DOHH2 (cell line): ENCODE data around the gene PADI4.

Experiments used
- EZH2phosphoT487 ChIP-seq: fragments of 200-600 bp; sonication (generic); IDR thresholded peaks from 2 replicates; pipeline ENCODE4 v1.6.1; 2017; ENCODE audit warnings: borderline replicate concordance, mild to moderate bottlenecking, antibody characterized with exemption, low read length, moderate library complexity, mixed read lengths
- TF ChIP-seq, protein P1 (sequence below): fragments of 200-600 bp; sonication (generic); IDR thresholded peaks from one replicate; pipeline ENCODE4 v1.5.1; 2014; ENCODE audit warnings: antibody characterized with exemption, mild to moderate bottlenecking, low read depth, low read length; ENCODE audit not compliant: poor library complexity, severe bottlenecking

- TF ChIP-seq, protein P1, sequence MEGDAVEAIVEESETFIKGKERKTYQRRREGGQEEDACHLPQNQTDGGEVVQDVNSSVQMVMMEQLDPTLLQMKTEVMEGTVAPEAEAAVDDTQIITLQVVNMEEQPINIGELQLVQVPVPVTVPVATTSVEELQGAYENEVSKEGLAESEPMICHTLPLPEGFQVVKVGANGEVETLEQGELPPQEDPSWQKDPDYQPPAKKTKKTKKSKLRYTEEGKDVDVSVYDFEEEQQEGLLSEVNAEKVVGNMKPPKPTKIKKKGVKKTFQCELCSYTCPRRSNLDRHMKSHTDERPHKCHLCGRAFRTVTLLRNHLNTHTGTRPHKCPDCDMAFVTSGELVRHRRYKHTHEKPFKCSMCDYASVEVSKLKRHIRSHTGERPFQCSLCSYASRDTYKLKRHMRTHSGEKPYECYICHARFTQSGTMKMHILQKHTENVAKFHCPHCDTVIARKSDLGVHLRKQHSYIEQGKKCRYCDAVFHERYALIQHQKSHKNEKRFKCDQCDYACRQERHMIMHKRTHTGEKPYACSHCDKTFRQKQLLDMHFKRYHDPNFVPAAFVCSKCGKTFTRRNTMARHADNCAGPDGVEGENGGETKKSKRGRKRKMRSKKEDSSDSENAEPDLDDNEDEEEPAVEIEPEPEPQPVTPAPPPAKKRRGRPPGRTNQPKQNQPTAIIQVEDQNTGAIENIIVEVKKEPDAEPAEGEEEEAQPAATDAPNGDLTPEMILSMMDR, result no peak
- TF ChIP-seq EZH2phosphoT487, result no peak
These were observed 25.1 kb downstream of the PADI4 start for GRCh38 chr1:17333081-17333480.
